Measurements from ENCODE around the gene PLPPR2. TPM values are rescaled to one million over a fixed set of nuclear protein-coding genes. Genes with fewer than 3 reads are reported as not detected.

PLPPR2 gene
- total RNA-seq, 2 experiments from 2014 or later: 8.2 TPM

- peak in 3 of 14 experiments; percentile 35 to 55 (median 36) for DNase-seq
- Histone ChIP-seq H3K36me3 (ENCODE audit: insufficient read depth, low read length) (no peaks in the 10 kb centered on the region), H3K4me3 (ENCODE audit: low read length) (no peak overlapping the region), H3K9me3 (ENCODE audit: control insufficient read depth in 1 of 2, insufficient read depth in 1 of 2, low read length in 2 of 2) (peaks cover 6 to 13% of the 10 kb centered on the region in 2 experiments), H3K4me1 (ENCODE audit: insufficient read depth, low read length) (peaks cover 23% of the 10 kb centered on the region), H3K27me3 (ENCODE audit: control insufficient read depth in 1 of 2, insufficient read depth in 2 of 2, low read length in 2 of 2) (peaks cover 18 to 20% of the 10 kb centered on the region in 2 experiments), H3K27ac (ENCODE audit: low read depth in 1 of 2, low read length in 2 of 2) (no peak overlapping the region)
- peak; percentile 66 for ATAC-seq (ENCODE audit: poor library complexity)
- TF ChIP-seq CTCF (IDR thresholded peaks at IDR 0.05): no peak
- no peak overlapping the region for H3K27ac Mint-ChIP-seq
- H3K9me3 Mint-ChIP-seq: no peaks in the 10 kb centered on the region
- H3K36me3 Mint-ChIP-seq (ENCODE audit: low read depth): no peaks in the 10 kb centered on the region
- H3K4me3 Mint-ChIP-seq: no peak overlapping the region
- intact Hi-C loops (cut with DNase I, micrococcal nuclease): no loop called here
- CTCF ChIA-PET: interaction anchor here (0.7 kb wide), 1 partner anchor 47 kb away, joined by 3 read pairs; the partner anchor contains the start of gene ODAD3
- POLR2A ChIA-PET: interaction anchor here (1.9 kb wide), 1 partner anchor 13 kb away, joined by 9 read pairs; the partner anchor contains the start of gene SWSAP1
- H3K4me1 Mint-ChIP-seq (ENCODE audit: low read depth): peaks cover 14% of the 10 kb centered on the region
- H3K27me3 Mint-ChIP-seq: peaks cover 12% of the 10 kb centered on the region
These were observed 32.2 kb downstream of the PLPPR2 start for GRCh38 chr19:11387162-11388034.

GRCh38 chr19:11390359-11390758 is 35.1 kb downstream of the PLPPR2 start:
- Histone ChIP-seq H3K4me3 (ENCODE audit: low read length) (no peak overlapping the region), H3K27me3 (ENCODE audit: control insufficient read depth in 1 of 2, insufficient read depth in 2 of 2, low read length in 2 of 2) (no peaks in the 10 kb centered on the region), H3K4me1 (ENCODE audit: insufficient read depth, low read length) (peaks cover 3% of the 10 kb centered on the region), H3K36me3 (ENCODE audit: insufficient read depth, low read length) (no peaks in the 10 kb centered on the region), H3K9me3 (ENCODE audit: control insufficient read depth in 1 of 2, insufficient read depth in 1 of 2, low read length in 2 of 2) (peaks cover 6% of the 10 kb centered on the region in 2 experiments), H3K27ac (ENCODE audit: low read depth in 1 of 2, low read length in 2 of 2) (no peak overlapping the region)
- ChIA-PET POLR2A (interaction anchor here (2.0 kb wide), 1 partner anchor 10 kb away, joined by 7 read pairs; no protein-coding TSS in a partner anchor), CTCF (no interaction called here)
- no peak for DNase-seq
- ATAC-seq (ENCODE audit: poor library complexity): no peak
- peaks cover 10% of the 10 kb centered on the region for H3K27me3 Mint-ChIP-seq
- H3K27ac Mint-ChIP-seq: no peak overlapping the region
- no peaks in the 10 kb centered on the region for H3K9me3 Mint-ChIP-seq
- intact Hi-C loops (cut with DNase I, micrococcal nuclease): no loop called here
- H3K4me3 Mint-ChIP-seq: no peak overlapping the region
- H3K4me1 Mint-ChIP-seq (ENCODE audit: low read depth): peaks cover 6% of the 10 kb centered on the region
- TF ChIP-seq CTCF (IDR thresholded peaks at IDR 0.05): no peak
- H3K36me3 Mint-ChIP-seq (ENCODE audit: low read depth): no peaks in the 10 kb centered on the region

- DNase-seq (no peak), ATAC-seq (ENCODE audit: poor library complexity) (no peak)
- Histone ChIP-seq H3K4me1 (ENCODE audit: insufficient read depth, low read length) (peaks cover 3% of the 10 kb centered on the region), H3K36me3 (ENCODE audit: insufficient read depth, low read length) (no peaks in the 10 kb centered on the region), H3K27me3 (ENCODE audit: control insufficient read depth in 1 of 2, insufficient read depth in 2 of 2, low read length in 2 of 2) (no peaks in the 10 kb centered on the region), H3K4me3 (ENCODE audit: low read length) (no peak overlapping the region), H3K9me3 (ENCODE audit: control insufficient read depth in 1 of 2, insufficient read depth in 1 of 2, low read length in 2 of 2) (peaks cover 6% of the 10 kb centered on the region in 2 experiments), H3K27ac (ENCODE audit: low read depth in 1 of 2, low read length in 2 of 2) (no peak overlapping the region)
- ChIA-PET POLR2A (interaction anchor here (2.0 kb wide), 1 partner anchor 10 kb away, joined by 7 read pairs; no protein-coding TSS in a partner anchor), CTCF (no interaction called here)
- intact Hi-C loops (cut with DNase I, micrococcal nuclease): no loop called here
- Mint-ChIP-seq H3K36me3 (ENCODE audit: low read depth) (no peaks in the 10 kb centered on the region), H3K4me3 (no peak overlapping the region), H3K9me3 (no peaks in the 10 kb centered on the region), H3K27ac (no peak overlapping the region), H3K4me1 (ENCODE audit: low read depth) (peaks cover 6% of the 10 kb centered on the region), H3K27me3 (peaks cover 10% of the 10 kb centered on the region)
- TF ChIP-seq CTCF (IDR thresholded peaks at IDR 0.05): no peak
These were observed 35.9 kb downstream of the PLPPR2 start for GRCh38 chr19:11390933-11391680.
